ENCODE measurements around the gene ADGRG6.

ADGRG6 gene

DNA sequence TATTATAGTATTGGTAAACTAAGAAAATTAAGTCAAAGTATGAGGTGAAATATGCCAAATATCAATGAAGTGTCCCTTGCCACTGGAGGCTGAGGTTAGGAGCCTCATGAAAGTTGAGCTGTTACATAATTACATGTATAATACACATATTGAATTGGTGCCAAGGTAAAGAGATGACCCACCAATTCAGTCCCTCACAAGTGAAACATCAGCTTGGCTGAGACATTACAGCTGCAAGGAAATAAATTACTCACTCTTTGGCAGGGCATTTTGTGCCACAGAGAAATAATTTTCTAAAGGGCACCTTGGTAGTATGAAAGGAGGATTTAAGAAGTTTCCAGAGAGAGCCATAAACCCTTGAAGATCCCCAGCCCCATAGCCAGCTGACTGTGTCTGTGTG, 127.4 kb downstream of the ADGRG6 start:
- H3K4me3 Mint-ChIP-seq: no peak overlapping the region
- no peaks in the 10 kb centered on the region for H3K27me3 Mint-ChIP-seq (ENCODE audit: low read depth, poor library complexity)
- H3K4me1 Mint-ChIP-seq: no peaks in the 10 kb centered on the region
- H3K36me3 Mint-ChIP-seq (ENCODE audit: low read depth): no peaks in the 10 kb centered on the region
- H3K9me3 Mint-ChIP-seq: peaks cover 14% of the 10 kb centered on the region
- no peak for DNase-seq
- TF ChIP-seq, protein P1, sequence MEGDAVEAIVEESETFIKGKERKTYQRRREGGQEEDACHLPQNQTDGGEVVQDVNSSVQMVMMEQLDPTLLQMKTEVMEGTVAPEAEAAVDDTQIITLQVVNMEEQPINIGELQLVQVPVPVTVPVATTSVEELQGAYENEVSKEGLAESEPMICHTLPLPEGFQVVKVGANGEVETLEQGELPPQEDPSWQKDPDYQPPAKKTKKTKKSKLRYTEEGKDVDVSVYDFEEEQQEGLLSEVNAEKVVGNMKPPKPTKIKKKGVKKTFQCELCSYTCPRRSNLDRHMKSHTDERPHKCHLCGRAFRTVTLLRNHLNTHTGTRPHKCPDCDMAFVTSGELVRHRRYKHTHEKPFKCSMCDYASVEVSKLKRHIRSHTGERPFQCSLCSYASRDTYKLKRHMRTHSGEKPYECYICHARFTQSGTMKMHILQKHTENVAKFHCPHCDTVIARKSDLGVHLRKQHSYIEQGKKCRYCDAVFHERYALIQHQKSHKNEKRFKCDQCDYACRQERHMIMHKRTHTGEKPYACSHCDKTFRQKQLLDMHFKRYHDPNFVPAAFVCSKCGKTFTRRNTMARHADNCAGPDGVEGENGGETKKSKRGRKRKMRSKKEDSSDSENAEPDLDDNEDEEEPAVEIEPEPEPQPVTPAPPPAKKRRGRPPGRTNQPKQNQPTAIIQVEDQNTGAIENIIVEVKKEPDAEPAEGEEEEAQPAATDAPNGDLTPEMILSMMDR (IDR thresholded peaks at IDR 0.05): no peak
- no peak overlapping the region for H3K27ac Mint-ChIP-seq

DNA sequence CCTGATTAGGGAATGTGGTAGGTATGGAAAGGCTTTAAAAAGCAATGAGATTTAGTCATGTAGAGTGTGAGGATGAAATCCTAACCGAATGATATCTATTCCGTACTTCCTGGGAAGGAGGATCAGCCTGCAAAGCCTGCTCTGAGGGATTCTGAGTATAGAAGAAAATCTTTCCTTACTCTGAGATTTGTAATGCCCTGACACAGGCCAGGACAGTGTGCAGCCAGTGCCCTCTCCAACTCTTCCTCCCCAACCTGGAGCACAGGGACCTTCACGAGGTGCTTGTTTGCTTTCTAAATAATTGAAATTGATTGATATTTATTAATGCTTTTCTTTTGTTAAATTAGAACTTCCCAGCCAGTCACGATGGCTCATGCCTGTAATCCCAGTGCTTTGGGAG, 131.6 kb downstream of the ADGRG6 start:
- TF ChIP-seq, protein P1 (IDR thresholded peaks at IDR 0.05): no peak
- no peaks in the 10 kb centered on the region for H3K4me1 Mint-ChIP-seq
- H3K36me3 Mint-ChIP-seq (ENCODE audit: low read depth): no peaks in the 10 kb centered on the region
- H3K27ac Mint-ChIP-seq: no peak overlapping the region
- H3K4me3 Mint-ChIP-seq: no peak overlapping the region
- no peaks in the 10 kb centered on the region for H3K27me3 Mint-ChIP-seq (ENCODE audit: low read depth, poor library complexity)
- H3K9me3 Mint-ChIP-seq: peaks cover 1% of the 10 kb centered on the region
- no peak for DNase-seq

DNA sequence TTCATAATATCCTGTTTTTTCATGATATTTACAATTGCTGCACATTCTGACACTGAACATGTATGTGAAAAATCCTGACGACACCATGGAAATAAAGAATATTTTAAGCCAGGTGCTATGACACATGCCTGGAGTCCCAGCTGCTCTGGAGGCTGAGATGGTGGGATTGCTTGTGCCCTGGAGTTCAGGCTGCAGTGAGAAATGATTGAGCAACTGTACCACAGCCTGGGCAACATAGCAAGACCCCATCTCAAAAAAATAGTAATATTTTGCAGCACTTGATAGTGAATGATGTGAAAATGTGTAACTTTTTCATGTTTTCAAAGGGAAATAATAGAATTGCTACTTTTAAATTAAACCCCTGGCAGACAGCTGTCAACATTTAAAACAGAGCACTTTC, 137.1 kb downstream of the ADGRG6 start:
- no peaks in the 10 kb centered on the region for H3K9me3 Mint-ChIP-seq
- H3K4me1 Mint-ChIP-seq: no peaks in the 10 kb centered on the region

DNA sequence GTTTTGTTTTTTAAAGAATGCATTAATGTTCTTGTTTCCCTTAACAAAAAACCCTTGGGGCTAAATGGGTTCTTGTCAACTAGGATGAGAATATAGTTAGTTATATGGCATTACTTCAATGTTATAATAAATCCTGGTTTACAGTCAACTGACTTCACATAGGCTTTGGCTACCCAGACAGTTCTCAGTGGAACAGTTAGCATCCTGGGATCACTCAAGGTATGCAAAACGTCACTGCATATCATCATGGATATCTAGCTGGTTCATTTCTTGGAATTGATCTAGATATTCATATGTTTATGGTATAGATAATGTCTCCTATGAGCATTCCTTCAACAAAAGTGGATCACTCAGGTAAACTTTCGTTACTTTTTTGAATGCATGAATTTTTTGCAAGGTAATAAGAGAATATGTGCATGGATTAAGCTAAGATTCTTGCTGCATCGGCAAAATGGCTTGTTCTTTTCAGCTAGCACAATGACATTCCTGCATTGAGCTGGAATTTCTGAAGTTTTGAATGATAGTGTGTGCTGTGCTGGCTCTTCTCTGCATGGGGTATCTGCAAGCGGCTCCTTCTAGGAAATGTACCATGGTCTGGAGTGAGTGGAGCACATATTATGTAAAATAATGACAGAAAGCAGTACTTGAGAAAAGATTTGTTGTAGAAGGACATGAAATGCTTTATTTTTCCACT, 138.9 kb downstream of the ADGRG6 start:
- DNase-seq: no peak
- Mint-ChIP-seq H3K36me3 (ENCODE audit: low read depth) (no peaks in the 10 kb centered on the region), H3K4me1 (peaks cover 6% of the 10 kb centered on the region), H3K9me3 (no peaks in the 10 kb centered on the region), H3K4me3 (no peak overlapping the region), H3K27me3 (ENCODE audit: low read depth, poor library complexity) (no peaks in the 10 kb centered on the region), H3K27ac (no peak overlapping the region)
- TF ChIP-seq, protein P1 (IDR thresholded peaks at IDR 0.05): no peak

More for the DNA sequence above, 137.1 kb downstream of the ADGRG6 start:
- Mint-ChIP-seq H3K4me3 (no peak overlapping the region), H3K27me3 (ENCODE audit: low read depth, poor library complexity) (no peaks in the 10 kb centered on the region), H3K27ac (no peak overlapping the region), H3K36me3 (ENCODE audit: low read depth) (no peaks in the 10 kb centered on the region)
- DNase-seq: no peak
- TF ChIP-seq, protein P1 (IDR thresholded peaks at IDR 0.05): no peak

DNA sequence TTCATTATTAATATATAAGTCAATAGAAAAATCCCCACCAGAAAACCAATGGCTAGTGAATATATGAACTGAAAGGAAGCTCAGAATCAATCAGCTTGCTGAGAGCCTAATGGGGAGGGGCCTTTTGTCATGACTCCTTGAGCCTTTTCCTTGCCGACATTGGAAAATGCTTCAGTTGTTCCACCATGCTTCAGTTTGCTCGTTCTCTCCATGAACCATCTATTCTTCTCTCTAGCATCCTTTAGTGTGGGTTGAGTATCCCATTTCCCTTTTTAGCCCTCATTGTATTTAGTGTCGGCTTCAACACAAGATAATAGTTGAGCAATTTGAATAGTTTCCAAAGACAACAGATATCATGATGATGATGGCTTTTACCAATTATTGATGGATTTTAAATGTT, 139.9 kb downstream of the ADGRG6 start:
- no peak for DNase-seq
- no peaks in the 10 kb centered on the region for H3K9me3 Mint-ChIP-seq
- peaks cover 6% of the 10 kb centered on the region for H3K4me1 Mint-ChIP-seq
- H3K27me3 Mint-ChIP-seq (ENCODE audit: low read depth, poor library complexity): no peaks in the 10 kb centered on the region
- no peak overlapping the region for H3K4me3 Mint-ChIP-seq
- TF ChIP-seq, protein P1 (IDR thresholded peaks at IDR 0.05): no peak
- H3K27ac Mint-ChIP-seq: no peak overlapping the region
- no peaks in the 10 kb centered on the region for H3K36me3 Mint-ChIP-seq (ENCODE audit: low read depth)

DNA sequence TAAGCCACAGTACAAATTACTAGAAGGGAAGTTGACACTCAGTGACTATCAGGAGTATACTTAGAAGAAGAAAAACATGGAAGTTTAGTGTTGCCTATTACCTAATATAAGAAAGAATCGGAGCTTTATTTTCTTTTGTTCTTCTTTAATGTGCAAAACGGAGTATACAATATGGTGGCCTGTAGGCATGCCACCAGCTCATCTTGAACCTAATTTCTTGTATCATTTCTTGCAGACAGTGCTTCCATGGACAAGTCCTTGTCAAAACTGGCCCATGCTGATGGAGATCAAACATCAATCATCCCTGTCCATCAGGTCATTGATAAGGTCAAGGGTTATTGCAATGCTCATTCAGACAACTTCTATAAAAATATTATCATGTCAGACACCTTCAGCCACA, 141.3 kb downstream of the ADGRG6 start:
- Mint-ChIP-seq H3K27me3 (ENCODE audit: low read depth, poor library complexity) (no peaks in the 10 kb centered on the region), H3K9me3 (no peaks in the 10 kb centered on the region), H3K4me1 (peaks cover 6% of the 10 kb centered on the region), H3K4me3 (no peak overlapping the region), H3K27ac (no peak overlapping the region), H3K36me3 (ENCODE audit: low read depth) (no peaks in the 10 kb centered on the region)
- TF ChIP-seq, protein P1 (IDR thresholded peaks at IDR 0.05): no peak
- no peak for DNase-seq
